Parathyroid adenoma (tissue), 2 donors: ENCODE data around the gene RCL1.

ENCODE experiments used
- H2AFZ ChIP-seq: fragments of 300-600 bp; sonication (generic); one replicate; pipeline ENCODE4 v1.7.0; 2017; ENCODE audit warnings: antibody characterized with exemption, mild to moderate bottlenecking
- H3K27ac ChIP-seq: fragments of 300-600 bp; sonication (generic); one replicate; pipeline ENCODE4 v1.7.0; 2017
- H3K27me3 ChIP-seq: fragments of 300-600 bp; sonication (generic); one replicate; pipeline ENCODE4 v1.7.0; 2017; ENCODE audit warnings: low read length; ENCODE audit not compliant: control insufficient read depth, insufficient read depth
- H3K36me3 ChIP-seq: fragments of 300-600 bp; sonication (generic); one replicate; pipeline ENCODE4 v1.7.0; 2017; ENCODE audit warnings: low read length; ENCODE audit not compliant: control insufficient read depth, insufficient read depth
- H3K4me1 ChIP-seq: fragments of 300-600 bp; sonication (generic); one replicate; pipeline ENCODE4 v1.7.0; 2017; ENCODE audit warnings: control low read depth
- H3K4me2 ChIP-seq: fragments of 300-600 bp; sonication (generic); one replicate; pipeline ENCODE4 v1.7.0; 2017; ENCODE audit warnings: low read length
- H3K4me3 ChIP-seq: fragments of 300-600 bp; sonication (generic); one replicate; pipeline ENCODE4 v1.7.0; 2017; ENCODE audit warnings: low read depth, low read length
- H3K79me2 ChIP-seq: fragments of 300-600 bp; sonication (generic); one replicate; pipeline ENCODE4 v1.7.0; 2017; ENCODE audit warnings: control low read depth
- H3K9ac ChIP-seq: fragments of 300-600 bp; sonication (generic); one replicate; pipeline ENCODE4 v1.7.0; 2017; ENCODE audit warnings: mild to moderate bottlenecking
- H3K9me3 ChIP-seq: fragments of 300-600 bp; sonication (generic); one replicate; pipeline ENCODE4 v1.7.0; 2017; ENCODE audit warnings: low read length; ENCODE audit not compliant: control insufficient read depth
- CTCF ChIP-seq: fragments of 300-600 bp; sonication (generic); IDR thresholded peaks from one replicate; pipeline ENCODE4 v1.7.0; 2017; ENCODE audit warnings: antibody characterized with exemption, mild to moderate bottlenecking
- donor health status: primary hyperparathyroidism.

RCL1 gene

DNA sequence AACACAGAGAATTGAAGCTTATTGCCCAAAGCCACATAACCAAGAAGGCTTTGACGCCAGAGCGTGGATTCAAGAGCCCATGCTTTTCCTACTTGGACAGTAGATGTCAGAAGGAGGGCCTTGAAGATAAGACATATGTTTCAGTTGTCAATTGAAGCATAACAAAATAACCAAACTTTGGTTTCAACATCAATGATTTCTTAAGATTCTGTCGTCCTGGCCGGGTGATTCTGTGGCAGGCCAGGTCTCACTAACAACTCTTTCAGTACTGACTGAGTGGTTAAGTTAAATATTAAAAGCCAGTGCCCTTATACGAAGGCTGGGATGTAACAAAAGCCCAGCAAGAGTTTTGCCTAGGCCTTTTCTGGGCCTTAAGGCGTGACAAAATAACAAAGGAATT is 94.0 kb downstream of the RCL1 start:
- no peaks in the 10 kb centered on the region for H3K4me1 ChIP-seq
- no peaks in the 10 kb centered on the region for H3K79me2 ChIP-seq
- H3K4me3 ChIP-seq, result no peak overlapping the region
- no peak for TF ChIP-seq CTCF
- H2AFZ ChIP-seq, result no peak overlapping the region
- H3K27ac ChIP-seq, result no peak overlapping the region
- no peaks in the 10 kb centered on the region for H3K36me3 ChIP-seq
- H3K4me2 ChIP-seq, result no peak overlapping the region
- H3K9me3 ChIP-seq, result no peaks in the 10 kb centered on the region
- no peaks in the 10 kb centered on the region for H3K27me3 ChIP-seq
- H3K9ac ChIP-seq, result no peak overlapping the region

DNA sequence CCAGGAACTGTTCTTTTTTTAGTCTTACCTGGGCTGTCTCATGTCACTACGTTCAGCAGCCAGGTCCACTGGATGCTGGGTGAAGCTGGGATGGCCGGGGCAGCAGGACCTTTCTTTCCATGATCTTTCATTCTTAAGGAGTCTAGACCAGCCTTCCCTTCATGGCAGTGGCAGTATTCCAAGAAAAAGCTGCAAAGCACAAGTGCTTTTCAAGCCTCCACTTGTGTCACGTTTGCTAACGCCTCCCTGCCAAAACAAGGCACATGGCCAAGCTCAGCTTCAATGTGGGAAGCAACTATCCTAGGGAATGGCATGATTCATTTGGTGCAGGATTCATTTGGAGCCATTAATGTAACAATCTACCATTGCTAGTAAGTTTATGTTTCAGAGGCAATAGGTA is 94.8 kb downstream of the RCL1 start:
- Histone ChIP-seq H3K4me2 (no peak overlapping the region), H3K79me2 (no peaks in the 10 kb centered on the region), H3K4me3 (no peak overlapping the region), H2AFZ (no peak overlapping the region), H3K9me3 (no peaks in the 10 kb centered on the region), H3K9ac (no peak overlapping the region), H3K27ac (no peak overlapping the region), H3K4me1 (no peaks in the 10 kb centered on the region), H3K36me3 (no peaks in the 10 kb centered on the region), H3K27me3 (no peaks in the 10 kb centered on the region)
- no peak for TF ChIP-seq CTCF

DNA sequence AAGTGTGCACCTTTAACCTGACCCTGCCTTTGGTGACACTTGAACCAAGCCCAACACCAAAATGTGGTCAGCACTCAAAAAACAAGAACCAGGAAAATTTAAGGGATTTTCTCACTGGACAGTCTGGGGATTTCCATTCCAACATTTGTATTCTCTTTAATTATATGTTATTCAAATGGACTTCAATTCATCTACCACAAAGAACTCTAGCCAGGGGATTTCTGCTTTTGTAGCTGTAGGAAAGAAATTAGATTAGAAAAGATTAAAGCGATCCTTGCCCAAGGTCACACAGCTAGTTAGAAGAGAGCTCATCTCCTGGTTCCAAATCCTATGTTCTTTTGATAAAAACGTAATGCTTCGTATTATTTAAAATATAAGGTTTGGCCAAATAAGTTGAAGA is 97.5 kb downstream of the RCL1 start:
- Histone ChIP-seq H2AFZ (no peak overlapping the region), H3K4me2 (no peak overlapping the region), H3K27me3 (no peaks in the 10 kb centered on the region), H3K4me3 (no peak overlapping the region), H3K27ac (no peak overlapping the region), H3K4me1 (no peaks in the 10 kb centered on the region), H3K9ac (no peak overlapping the region), H3K9me3 (no peaks in the 10 kb centered on the region), H3K79me2 (no peaks in the 10 kb centered on the region), H3K36me3 (no peaks in the 10 kb centered on the region)
- no peak for TF ChIP-seq CTCF

DNA sequence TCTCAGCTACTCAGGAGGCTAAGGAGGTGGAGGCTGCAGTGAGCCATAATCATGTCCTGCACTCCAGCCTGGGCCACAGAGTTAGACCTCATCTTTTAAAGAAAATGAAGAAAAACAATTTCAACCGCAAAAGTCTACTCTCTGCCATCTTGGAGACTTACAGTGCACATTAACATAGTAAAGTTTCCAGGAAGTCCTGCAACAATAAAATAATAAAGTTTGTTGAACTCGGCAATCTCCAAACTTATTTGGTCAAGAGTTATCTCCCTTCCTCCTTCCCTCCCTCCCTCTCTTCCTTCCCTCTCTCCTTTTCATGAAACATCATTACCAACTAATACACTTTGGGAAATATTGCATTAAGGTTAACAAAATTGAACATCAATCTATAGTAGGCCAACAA is 98.2 kb downstream of the RCL1 start:
- Histone ChIP-seq H3K4me3 (no peak overlapping the region), H3K79me2 (no peaks in the 10 kb centered on the region), H3K36me3 (no peaks in the 10 kb centered on the region), H3K9ac (no peak overlapping the region), H3K4me1 (no peaks in the 10 kb centered on the region), H3K27ac (no peak overlapping the region), H3K4me2 (no peak overlapping the region), H2AFZ (no peak overlapping the region), H3K9me3 (no peaks in the 10 kb centered on the region), H3K27me3 (no peaks in the 10 kb centered on the region)
- TF ChIP-seq CTCF, result no peak

DNA sequence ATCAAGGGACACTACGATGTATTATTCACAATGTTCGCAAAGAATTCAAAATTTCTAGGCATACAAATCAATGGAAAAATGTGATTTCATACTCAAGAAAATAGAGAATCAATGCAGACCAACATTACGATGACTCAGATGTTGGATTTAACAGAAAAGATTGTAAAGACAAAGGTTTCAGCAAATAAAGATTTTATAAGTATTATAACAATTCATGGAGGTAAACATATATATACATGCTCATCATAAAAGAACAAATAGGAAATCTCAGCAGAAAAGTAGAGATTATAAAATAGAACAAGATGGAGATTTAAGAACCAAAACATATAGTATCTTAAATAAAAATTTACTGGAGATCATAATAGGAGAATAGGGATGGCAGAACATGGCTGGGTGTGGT is 98.9 kb downstream of the RCL1 start:
- no peak for TF ChIP-seq CTCF
- no peak overlapping the region for H3K9ac ChIP-seq
- no peaks in the 10 kb centered on the region for H3K4me1 ChIP-seq
- H2AFZ ChIP-seq, result no peak overlapping the region
- H3K27me3 ChIP-seq, result no peaks in the 10 kb centered on the region
- no peaks in the 10 kb centered on the region for H3K36me3 ChIP-seq
- no peaks in the 10 kb centered on the region for H3K9me3 ChIP-seq
- no peak overlapping the region for H3K4me2 ChIP-seq
- H3K4me3 ChIP-seq, result no peak overlapping the region
- no peak overlapping the region for H3K27ac ChIP-seq
- H3K79me2 ChIP-seq, result no peaks in the 10 kb centered on the region
